ENCODE measurements around the gene OPTN.
"Not testable (repeated sequence)": the region's sequence is repeated elsewhere in the genome, so short reads cannot be mapped to it uniquely, and the experiment has no call there.

Gene OPTN

DNA sequence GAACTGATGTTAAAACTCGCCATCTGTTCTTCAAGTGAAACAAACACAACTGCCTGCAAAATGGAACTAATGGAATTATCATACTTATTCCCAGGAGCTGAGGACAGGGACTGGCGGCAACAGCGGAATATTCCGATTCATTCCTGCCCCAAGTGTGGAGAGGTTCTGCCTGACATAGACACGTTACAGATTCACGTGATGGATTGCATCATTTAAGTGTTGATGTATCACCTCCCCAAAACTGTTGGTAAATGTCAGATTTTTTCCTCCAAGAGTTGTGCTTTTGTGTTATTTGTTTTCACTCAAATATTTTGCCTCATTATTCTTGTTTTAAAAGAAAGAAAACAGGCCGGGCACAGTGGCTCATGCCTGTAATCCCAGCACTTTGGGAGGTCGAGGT lies 36.7 kb downstream of the OPTN start:
- no peak for DNase-seq

GRCh38 chr10:13139150-13139549 lies 39.2 kb downstream of the OPTN start:
- no peak for DNase-seq

DNA sequence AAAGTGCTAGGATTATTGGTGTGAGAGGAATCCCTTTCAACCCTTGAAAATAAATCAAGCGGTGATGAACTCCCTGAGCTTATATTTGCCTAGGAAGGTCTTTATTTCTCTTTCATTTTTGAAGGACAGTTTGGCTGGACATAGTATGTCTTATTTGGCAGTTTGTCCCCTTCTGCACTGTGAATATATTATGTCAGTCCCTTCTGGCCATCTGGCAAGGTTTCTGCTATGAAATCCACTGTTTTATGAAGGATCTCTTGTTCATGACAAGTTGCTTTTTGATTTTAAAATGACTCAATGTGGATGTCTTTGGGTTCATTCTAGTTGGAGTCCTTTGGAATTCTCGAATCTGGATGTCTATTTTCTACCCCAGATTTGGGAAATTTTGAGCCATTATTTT lies 39.7 kb downstream of the OPTN start:
- DNase-seq: no peak

DNA sequence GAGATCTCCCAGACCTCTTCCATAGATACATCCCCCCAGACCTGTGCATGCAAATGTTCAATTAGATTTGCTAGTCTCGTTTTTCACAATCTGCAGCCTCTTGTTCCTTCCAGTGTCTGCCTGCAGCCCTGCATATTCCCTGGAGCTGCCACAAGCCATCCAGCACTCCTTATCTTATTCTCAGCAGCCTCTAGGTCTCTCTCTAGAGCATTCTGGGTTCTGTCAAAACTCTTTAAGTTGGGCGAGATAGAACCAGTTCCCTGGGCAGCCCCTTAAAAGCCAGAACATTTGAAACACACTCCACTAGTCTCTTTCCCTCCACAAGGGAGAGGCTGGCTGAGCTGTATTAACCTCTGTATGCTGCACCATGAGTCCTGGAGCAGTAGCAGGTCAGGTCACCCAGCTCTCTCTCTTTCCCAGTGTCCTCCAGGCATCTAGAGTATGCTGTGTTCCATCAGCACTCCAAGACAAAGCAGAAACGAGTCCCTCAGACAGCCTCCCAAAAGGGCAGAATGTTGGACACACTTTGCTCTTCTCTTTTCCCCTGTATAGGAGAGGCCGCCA lies 40.7 kb downstream of the OPTN start:
- DNase-seq: no peak

GRCh38 chr10:13143766-13144165 lies 43.8 kb downstream of the OPTN start:
- DNase-seq: peak; percentile 66

DNA sequence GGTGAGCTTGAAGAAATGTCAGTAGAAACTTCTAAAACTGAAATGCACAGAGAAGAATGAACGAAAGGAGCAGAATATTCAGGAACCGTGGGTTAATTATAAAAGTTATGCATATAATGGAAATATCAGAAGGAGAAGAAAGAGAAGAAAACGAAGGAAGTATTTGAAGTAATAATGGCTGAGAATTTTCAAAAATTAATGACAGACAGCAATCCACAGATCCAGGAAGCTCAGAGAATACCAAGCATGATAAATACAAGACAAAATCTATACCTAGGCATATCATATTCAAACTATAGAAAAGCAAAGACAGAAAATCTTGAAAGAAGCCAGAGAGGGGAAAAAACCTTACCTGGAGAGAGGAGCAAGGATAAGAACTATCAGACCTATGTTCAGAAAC lies 44.9 kb downstream of the OPTN start:
- DNase-seq: no peak

DNA sequence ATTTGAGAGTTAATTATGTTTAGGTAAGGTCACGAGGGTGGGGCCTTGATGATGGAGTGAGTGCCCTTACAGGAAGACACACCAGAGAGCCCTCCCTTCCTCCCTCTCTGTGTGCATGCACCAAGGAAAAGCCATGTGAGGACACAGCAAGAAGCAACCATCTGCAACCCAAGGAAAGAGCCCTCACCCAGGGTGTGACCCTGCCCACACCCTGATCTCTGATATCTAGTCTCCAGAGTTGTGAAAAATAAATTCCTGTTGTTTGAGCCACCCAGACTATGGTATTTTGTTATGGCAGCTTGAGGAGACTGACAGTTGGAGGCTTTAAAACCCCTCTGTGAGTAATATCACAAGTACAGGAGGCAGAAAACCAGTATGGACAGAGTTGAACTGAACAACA lies 46.4 kb downstream of the OPTN start:
- peak; percentile 56 for DNase-seq

- DNase-seq: no peak
Measured at GRCh38 chr10:13147161-13147560, 47.2 kb downstream of the OPTN start.

- DNase-seq: no peak
Measured at GRCh38 chr10:13152296-13152695, 52.3 kb downstream of the OPTN start.

- not testable (repeated sequence) for DNase-seq
Measured at GRCh38 chr10:13155860-13156259, 55.9 kb downstream of the OPTN start.

DNA sequence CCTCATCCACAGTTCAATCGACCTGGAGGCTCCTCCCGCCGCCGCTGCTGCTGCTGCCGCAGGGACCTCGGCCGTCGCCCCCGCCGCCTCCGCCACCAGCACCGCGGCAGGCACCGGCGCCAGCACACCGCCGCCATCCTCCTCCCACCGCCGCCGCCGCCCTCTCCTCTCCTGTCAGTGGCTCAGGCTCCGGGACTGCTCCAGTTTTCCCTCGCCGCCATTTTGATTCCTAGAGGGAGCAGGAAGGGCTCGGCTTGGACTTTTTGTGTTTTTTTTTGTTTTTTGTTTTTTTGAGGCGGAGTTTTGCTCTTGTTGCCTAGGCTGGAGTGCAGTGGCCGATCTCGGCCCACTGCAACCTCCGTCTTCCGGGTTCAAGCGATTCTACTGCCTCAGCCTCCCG lies 58.4 kb downstream of the OPTN start:
- no peak for DNase-seq

DNA sequence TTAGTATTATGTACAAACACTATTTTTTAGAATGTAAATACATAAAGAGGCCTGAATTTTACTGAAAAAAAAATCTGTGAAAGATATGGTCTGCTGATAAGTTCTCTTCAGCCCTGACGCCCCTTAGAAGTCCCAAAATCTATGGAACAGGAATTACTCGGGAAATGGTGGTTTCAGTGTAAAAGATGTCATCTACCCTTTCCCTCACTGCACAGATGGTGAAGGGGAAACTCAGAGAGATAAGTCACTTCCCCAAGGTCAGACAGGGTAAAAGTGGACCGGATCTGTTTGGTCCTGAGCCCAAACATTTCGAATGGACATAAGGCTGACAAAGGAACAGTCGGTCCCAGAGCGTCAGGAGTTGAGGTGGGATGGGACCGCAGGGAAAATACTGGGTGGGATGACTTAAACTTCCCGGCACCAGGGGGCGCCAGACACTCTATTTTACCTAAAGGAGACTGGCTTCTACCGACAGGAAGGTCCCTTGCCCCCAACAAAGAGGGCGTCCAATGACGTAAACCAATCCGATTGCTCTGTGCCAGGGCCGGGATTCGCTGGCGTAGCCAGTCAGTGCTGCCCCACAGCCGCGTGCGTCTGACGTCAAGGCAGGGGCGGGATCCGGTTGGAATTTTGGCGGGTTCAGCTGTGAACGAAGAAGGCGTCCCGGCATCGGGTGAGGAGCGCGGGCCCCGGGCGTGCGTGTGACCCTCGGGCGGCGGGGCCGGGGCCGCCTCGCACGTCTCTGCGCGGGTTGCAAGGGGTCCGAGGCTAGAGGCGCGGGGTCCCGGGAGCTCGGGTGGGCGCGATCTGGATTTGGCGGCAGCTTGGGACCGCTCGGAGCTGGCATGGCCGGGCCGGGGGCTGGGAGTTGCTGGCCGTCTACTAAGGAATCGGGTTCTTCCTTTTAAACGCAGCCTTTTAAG lies 61.2 kb downstream of the OPTN start, which contains the start of gene MCM10:
MCM10 (plus strand) TSS at position 625 of the 923 bp plus-strand sequence. CDS start 2,645 bp downstream, outside the sequence.
- DNase-seq: peak; percentile 99

GRCh38 chr10:13161857-13162271 lies 61.9 kb downstream of the OPTN start:
- DNase-seq: no peak

- DNase-seq: no peak
Measured at GRCh38 chr10:13163859-13164258, 63.9 kb downstream of the OPTN start.

- no peak for DNase-seq
Measured at GRCh38 chr10:13165177-13165576, 65.2 kb downstream of the OPTN start.

DNA sequence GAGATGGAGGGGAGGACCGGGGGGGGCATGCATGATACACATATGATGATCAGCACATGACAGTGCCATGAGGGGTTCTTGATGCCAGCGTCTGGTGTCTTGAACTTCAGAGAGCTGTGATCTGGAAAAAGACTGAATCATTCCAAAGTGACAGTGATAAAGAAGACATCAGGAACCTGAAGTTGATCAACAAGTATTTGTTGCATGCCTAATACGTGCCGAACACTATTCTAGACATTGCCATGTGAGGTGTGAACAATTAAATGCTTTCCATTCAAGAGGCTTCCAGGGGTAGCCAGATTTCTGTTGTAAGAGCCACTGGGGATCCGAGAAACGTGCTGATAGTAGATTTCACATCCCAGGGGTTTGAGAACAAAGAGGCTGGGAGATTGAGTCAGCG lies 67.6 kb downstream of the OPTN start:
- DNase-seq: no peak

DNA sequence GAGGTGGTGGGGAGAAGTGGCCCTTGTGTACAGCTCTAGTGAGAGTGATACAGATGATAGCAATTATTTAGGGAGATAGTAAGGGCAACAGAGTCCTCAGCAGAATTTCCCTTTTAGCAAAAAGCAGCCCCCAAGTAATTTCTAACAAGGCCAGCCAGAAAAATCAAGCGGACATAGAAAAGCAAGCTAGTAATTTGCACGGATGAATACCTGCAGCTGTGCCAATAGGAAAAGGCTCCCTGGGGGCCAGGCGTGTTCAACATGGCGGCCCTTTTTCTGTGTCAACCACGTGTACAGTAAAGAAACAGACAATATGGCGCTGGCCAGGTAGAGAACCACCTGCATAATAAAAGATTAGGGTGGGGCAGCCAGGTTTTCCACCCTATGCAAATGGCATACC lies 68.8 kb downstream of the OPTN start:
- DNase-seq: no peak

DNA sequence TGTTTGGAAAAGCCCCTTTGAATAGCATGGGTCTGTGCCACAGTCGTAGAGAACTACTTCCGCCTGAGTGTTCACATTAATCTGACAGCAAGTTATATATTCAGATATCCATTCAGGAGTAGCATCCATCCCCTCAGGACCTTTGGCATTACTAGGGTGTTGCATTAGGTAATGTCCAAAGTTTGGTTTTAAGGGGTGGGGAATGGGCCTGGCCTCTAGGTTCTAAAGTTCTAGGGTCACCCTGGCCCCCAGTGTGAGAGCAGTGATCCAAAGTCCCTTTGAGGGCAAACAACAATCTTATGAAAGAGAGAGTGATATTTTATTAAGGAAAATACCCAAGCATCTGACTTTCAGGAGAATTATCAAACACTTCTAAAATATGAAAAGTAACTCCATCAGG lies 73.7 kb downstream of the OPTN start:
- no peak for DNase-seq

GRCh38 chr10:13180788-13181187 lies 80.8 kb downstream of the OPTN start:
- DNase-seq: no peak

DNA sequence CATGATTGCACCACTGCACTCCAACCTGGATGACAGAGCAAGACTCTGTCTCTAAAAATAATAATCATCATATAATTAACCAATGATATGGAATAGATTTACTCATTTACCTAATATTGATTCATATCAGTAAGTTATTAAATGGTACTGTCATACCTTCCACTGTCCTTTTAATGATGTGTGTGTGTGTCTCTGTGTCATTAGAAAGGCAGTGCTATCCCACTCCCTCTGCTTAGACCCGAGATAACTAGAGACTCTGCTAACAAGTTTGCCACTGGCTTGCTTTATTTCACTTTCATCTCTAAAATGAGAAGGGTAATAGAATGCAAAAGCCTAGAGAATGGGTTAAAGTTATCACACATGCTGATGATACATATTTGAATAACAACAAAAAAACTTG lies 82.5 kb downstream of the OPTN start:
- DNase-seq: no peak

- DNase-seq: no peak
Measured at GRCh38 chr10:13183625-13184024, 83.7 kb downstream of the OPTN start.

DNA sequence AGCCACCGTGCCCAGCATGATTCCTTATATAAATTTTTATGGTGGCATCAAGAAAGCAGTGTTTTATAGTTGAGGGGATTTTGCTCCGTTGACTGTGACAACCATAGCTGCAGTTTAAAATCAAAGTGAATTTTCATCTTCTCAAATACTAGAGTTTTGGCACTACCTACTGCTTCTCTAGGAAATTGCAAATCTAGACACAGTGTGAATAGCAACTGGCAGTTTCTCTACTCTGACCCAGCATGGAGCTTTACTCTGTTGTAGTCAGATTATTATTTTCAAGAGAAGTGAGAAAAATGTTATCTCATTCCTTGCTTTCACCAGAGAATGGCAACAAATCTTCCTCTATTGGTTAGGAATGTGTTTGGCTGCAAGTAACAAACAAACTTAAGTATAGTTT lies 84.3 kb downstream of the OPTN start:
- DNase-seq: no peak

DNA sequence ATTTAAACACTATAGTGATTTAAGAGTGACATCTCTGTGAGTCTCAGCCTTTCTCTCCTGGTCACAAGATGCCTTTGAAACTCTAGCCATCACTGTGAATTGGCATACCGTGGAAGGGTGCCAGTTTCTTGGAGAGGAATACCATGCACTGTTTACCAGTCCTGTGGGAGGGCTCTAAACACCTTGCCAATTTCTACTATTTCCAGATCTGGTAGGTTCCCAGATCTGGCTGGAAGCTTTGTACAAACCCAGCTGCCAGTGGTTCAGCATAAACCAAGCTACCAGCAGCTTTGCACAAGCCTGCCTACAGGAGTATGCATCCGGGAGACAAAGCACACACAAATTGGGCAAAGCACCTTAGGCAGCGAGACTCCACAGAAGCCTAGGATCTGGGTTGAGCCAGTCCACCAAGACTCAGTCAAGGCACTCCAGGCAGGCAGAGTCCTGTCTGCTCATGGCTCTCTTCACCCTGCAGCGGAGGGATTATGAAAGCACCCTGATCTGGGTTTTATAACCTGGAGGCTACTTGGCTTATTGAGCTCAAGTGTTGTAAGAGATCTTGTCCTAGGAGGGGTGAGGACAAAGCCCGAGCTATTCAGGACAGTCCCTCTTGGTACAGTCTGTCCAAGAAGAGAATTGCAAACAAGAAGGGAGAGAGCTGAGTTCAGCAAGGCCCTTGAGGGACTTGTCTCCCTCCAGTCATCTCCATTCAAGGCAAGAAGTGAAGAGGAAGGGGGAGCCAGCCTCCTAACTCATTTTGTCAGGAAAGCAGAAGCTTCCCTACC lies 85.0 kb downstream of the OPTN start:
- no peak for DNase-seq

DNA sequence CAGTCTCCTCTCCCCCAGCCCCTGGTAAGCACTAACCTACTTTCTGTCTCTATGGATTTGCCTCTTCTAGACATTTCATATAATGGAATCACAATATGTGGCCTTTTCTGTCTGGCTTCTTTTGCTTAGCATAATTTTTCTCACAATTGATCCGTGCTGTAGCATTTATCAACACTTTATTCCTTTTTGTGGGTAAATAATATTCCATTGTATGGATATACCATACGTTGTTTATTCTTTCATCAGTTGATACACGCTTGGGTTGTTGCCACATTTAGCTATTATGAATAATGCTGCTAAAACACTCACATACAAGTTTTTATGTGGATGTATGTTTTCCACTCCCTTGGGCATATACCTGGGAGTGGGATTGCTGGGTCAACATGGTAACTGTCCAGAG lies 87.2 kb downstream of the OPTN start:
- DNase-seq: no peak

Data from NCI-H226 (cell line).